BJ (cell line): ENCODE data around the gene KIAA1671. TPM values are rescaled to one million over a fixed set of nuclear protein-coding genes. Genes with fewer than 3 reads are reported as not detected.
"Not testable (repeated sequence)": the region's sequence is repeated elsewhere in the genome, so short reads cannot be mapped to it uniquely, and the experiment has no call there.

Experiments used
- CTCF ChIA-PET: fragments of 350-600 bp; formaldehyde crosslinking; extraction: SDS; loops from one replicate; lab custom pipeline; 2021; ENCODE audit warnings: antibody characterized with exemption, inconsistent platforms; lab: Yijun Ruan, JAX
- POLR2A ChIA-PET: fragments of 300-600 bp; sonication (Branson Sonifier 250); formaldehyde crosslinking; extraction: SDS; loops from one replicate; lab custom pipeline; 2021; ENCODE audit warnings: antibody characterized with exemption; lab: Charles Lee
- DNase-seq: peaks from one replicate; pipeline ENCODE4 v3.0.0-alpha.2; 2011; ENCODE audit warnings: low read depth
- H3K27me3 ChIP-seq: 2 replicates; pipeline ENCODE4 v1.6.0; 2011; ENCODE audit warnings: low read length; ENCODE audit not compliant: control insufficient read depth, insufficient read depth
- H3K36me3 ChIP-seq: 2 replicates; pipeline ENCODE4 v1.5.1; 2011; ENCODE audit warnings: low read length; ENCODE audit not compliant: control insufficient read depth, insufficient read depth
- H3K4me3 ChIP-seq: 2 replicates; pipeline ENCODE4 v1.5.1; 2011; ENCODE audit warnings: low read depth, mild to moderate bottlenecking, control low read depth, low read length
- CTCF ChIP-seq: IDR thresholded peaks from 2 replicates; pipeline ENCODE4 v1.5.1; 2011; ENCODE audit warnings: low read depth, mild to moderate bottlenecking, control low read depth, inconsistent platforms, low read length, moderate library complexity; ENCODE audit not compliant: insufficient read depth
- polyA plus RNA-seq: library from polyadenylated mRNA; depleted of rRNA; stranded (reverse); fragments of >200 nt; gene quantifications from 2 replicates; pipeline ENCODE4 v1.2.3, GENCODE V29; 2011

KIAA1671 gene
- polyA plus RNA-seq, 1 experiment, result 0.11 TPM

GRCh38 chr22:25174888-25175411, 222.4 kb downstream of the KIAA1671 start:
- no peak for TF ChIP-seq CTCF
- DNase-seq, result no peak
- H3K4me3 ChIP-seq, result no peak overlapping the region
- H3K27me3 ChIP-seq, result no peaks in the 10 kb centered on the region
- ChIA-PET CTCF (interaction anchor here (0.7 kb wide), 1 partner anchor 18 kb away, joined by 3 read pairs; no protein-coding TSS in a partner anchor), POLR2A (no interaction called here)
- no peaks in the 10 kb centered on the region for H3K36me3 ChIP-seq

GRCh38 chr22:25176175-25176574, 223.7 kb downstream of the KIAA1671 start:
- ChIA-PET CTCF (interaction anchor here (0.6 kb wide), 1 partner anchor 24 kb away, joined by 3 read pairs; the partner anchor contains the start of gene CRYBB3), POLR2A (no interaction called here)
- H3K4me3 ChIP-seq, result no peak overlapping the region
- TF ChIP-seq CTCF, result no peak
- DNase-seq, result no peak
- no peaks in the 10 kb centered on the region for H3K36me3 ChIP-seq
- no peaks in the 10 kb centered on the region for H3K27me3 ChIP-seq

- no peak for TF ChIP-seq CTCF
- POLR2A ChIA-PET, result no interaction called here
Observed at GRCh38 chr22:25176799-25177198, 224.3 kb downstream of the KIAA1671 start.

GRCh38 chr22:25177226-25177625, 224.7 kb downstream of the KIAA1671 start:
- CTCF ChIA-PET, result no interaction called here

More at GRCh38 chr22:25176799-25177198, 224.3 kb downstream of the KIAA1671 start:
- no peaks in the 10 kb centered on the region for H3K36me3 ChIP-seq
- H3K27me3 ChIP-seq, result no peaks in the 10 kb centered on the region
- no peak overlapping the region for H3K4me3 ChIP-seq
- no peak for DNase-seq
- CTCF ChIA-PET, result interaction anchor here (0.6 kb wide), 1 partner anchor 23 kb away, joined by 3 read pairs; the partner anchor contains the start of gene CRYBB3

GRCh38 chr22:25177895-25178294, 225.4 kb downstream of the KIAA1671 start:
- no peak for TF ChIP-seq CTCF
- Histone ChIP-seq H3K27me3 (no peaks in the 10 kb centered on the region), H3K36me3 (no peaks in the 10 kb centered on the region), H3K4me3 (no peak overlapping the region)
- no peak for DNase-seq
- ChIA-PET POLR2A (no interaction called here), CTCF (no interaction called here)

More at GRCh38 chr22:25177226-25177625, 224.7 kb downstream of the KIAA1671 start:
- no peaks in the 10 kb centered on the region for H3K27me3 ChIP-seq
- H3K4me3 ChIP-seq, result no peak overlapping the region
- TF ChIP-seq CTCF, result no peak
- DNase-seq, result no peak
- no peaks in the 10 kb centered on the region for H3K36me3 ChIP-seq
- POLR2A ChIA-PET, result no interaction called here

- DNase-seq, H3K27me3 ChIP-seq, CTCF ChIA-PET, H3K36me3 ChIP-seq, H3K4me3 ChIP-seq, POLR2A ChIA-PET: not testable (repeated sequence)
Observed at GRCh38 chr22:25178348-25178747, 225.8 kb downstream of the KIAA1671 start.

- CTCF ChIA-PET, H3K4me3 ChIP-seq, POLR2A ChIA-PET, DNase-seq, H3K27me3 ChIP-seq, H3K36me3 ChIP-seq: not testable (repeated sequence)
Observed at GRCh38 chr22:25178869-25179631, 226.5 kb downstream of the KIAA1671 start.
